HG02840 (cell line): ENCODE data around the gene GDPD4.

Experiments used
- ATAC-seq: cut with Tn5 transposase; IDR thresholded peaks from one replicate; pipeline ENCODE4 v1.9.1; 2021; ENCODE audit warnings: mild to moderate bottlenecking, moderate library complexity, moderate number of reproducible peaks; ENCODE audit not compliant: unreplicated experiment, low FRiP score

GDPD4 gene

GRCh38 chr11:77207019-77207485, 94.4 kb downstream of the GDPD4 start:
- no peak for ATAC-seq

GRCh38 chr11:77206264-77207018, 95.0 kb downstream of the GDPD4 start:
- ATAC-seq, result no peak

- no peak for ATAC-seq
Measured at GRCh38 chr11:77205467-77206263, 95.8 kb downstream of the GDPD4 start.

- no peak for ATAC-seq
Measured at GRCh38 chr11:77204754-77205466, 96.6 kb downstream of the GDPD4 start.

- ATAC-seq, result no peak
Measured at GRCh38 chr11:77203901-77204753, 97.4 kb downstream of the GDPD4 start.

- no peak for ATAC-seq
Measured at GRCh38 chr11:77202941-77203900, 98.3 kb downstream of the GDPD4 start.

GRCh38 chr11:77201991-77202841, 99.3 kb downstream of the GDPD4 start:
- ATAC-seq, result no peak

GRCh38 chr11:77201370-77201769, 100.1 kb downstream of the GDPD4 start:
- no peak for ATAC-seq

GRCh38 chr11:77200351-77201268, 100.9 kb downstream of the GDPD4 start:
- ATAC-seq, result no peak

- no peak for ATAC-seq
Measured at GRCh38 chr11:77199137-77199745, 102.2 kb downstream of the GDPD4 start.

GRCh38 chr11:77198440-77198849, 103.0 kb downstream of the GDPD4 start:
- no peak for ATAC-seq

GRCh38 chr11:77197626-77198320, 103.7 kb downstream of the GDPD4 start:
- ATAC-seq, result no peak

- no peak for ATAC-seq
Measured at GRCh38 chr11:77196961-77197360, 104.5 kb downstream of the GDPD4 start.

- no peak for ATAC-seq
Measured at GRCh38 chr11:77195071-77195755, 106.3 kb downstream of the GDPD4 start.
